K562 (cell line): ENCODE data around the gene SYNGR4. TPM values are rescaled to one million over a fixed set of nuclear protein-coding genes. Genes with fewer than 3 reads are reported as not detected.
A peak's percentile ranks its signal among the peaks of the same experiment; 100 is the strongest.

ENCODE experiments used
- CHAMP1 ChIP-seq: fragments of 450-650 bp; IDR thresholded peaks from 2 replicates; pipeline ENCODE4 v1.6.1; 2016; ENCODE audit warnings: mild to moderate bottlenecking
- CHD7 ChIP-seq: fragments of 200-600 bp; sonication (generic); IDR thresholded peaks from one replicate; pipeline ENCODE4 v1.6.1; 2012; ENCODE audit warnings: mild to moderate bottlenecking, low read depth, low read length, inconsistent platforms
- CTBP1 ChIP-seq: fragments of 450-650 bp; IDR thresholded peaks from 2 replicates; pipeline ENCODE4 v1.6.1; 2016; ENCODE audit warnings: borderline replicate concordance
- EP400 ChIP-seq: fragments of 450-650 bp; IDR thresholded peaks from 2 replicates; pipeline ENCODE4 v1.6.1; 2017; ENCODE audit warnings: antibody characterized with exemption, mild to moderate bottlenecking, moderate library complexity
- FOXJ2 ChIP-seq: fragments of 200-800 bp; sonication (Bioruptor generic); IDR thresholded peaks from 2 replicates; pipeline ENCODE4 v1.6.1; 2016; ENCODE audit warnings: missing genetic modification characterization, missing compliant biosample characterization
- ILF3 ChIP-seq: fragments of 450-650 bp; IDR thresholded peaks from 2 replicates; pipeline ENCODE4 v1.6.1; 2018; ENCODE audit warnings: antibody characterized with exemption, mild to moderate bottlenecking, moderate library complexity, borderline replicate concordance
- NR4A1 ChIP-seq, 2 experiments: fragments of 250-450 bp in 1 of 2; fragments of 450-650 bp in 1 of 2; sonication (Bioruptor Pico) in 1 of 2; IDR thresholded peaks; 2 replicates each; pipeline versions ENCODE4 v1.4.0 to v1.6.1; 2016 to 2020; ENCODE audit warnings: mild to moderate bottlenecking in 2 of 2, missing compliant biosample characterization in 1 of 2, missing genetic modification characterization in 1 of 2, moderate library complexity in 1 of 2
- PURB ChIP-seq: sonication (generic); formaldehyde crosslinking; IDR thresholded peaks from 2 replicates; pipeline ENCODE4 v1.9.0; 2021; ENCODE audit warnings: low read depth, mild to moderate bottlenecking, missing genetic modification reagents
- RB1 ChIP-seq: fragments of 450-650 bp; IDR thresholded peaks from 2 replicates; pipeline ENCODE4 v1.6.1; 2017; ENCODE audit warnings: low read depth, mild to moderate bottlenecking
- RBM39 ChIP-seq: fragments of 200-400 bp; formaldehyde crosslinking; optimal IDR thresholded peaks from 2 replicates; pipeline ENCODE3; 2018; ENCODE audit warnings: low read depth, low read length
- YY1 ChIP-seq, 3 experiments: IDR thresholded peaks; 2 replicates each; pipeline ENCODE4 v1.6.1; 2011; ENCODE audit warnings: low read length in 2 of 3, mild to moderate bottlenecking in 2 of 3, moderate library complexity in 2 of 3, borderline replicate concordance in 1 of 3, control low read depth in 1 of 3, low read depth in 1 of 3; ENCODE audit not compliant: insufficient read depth in 3 of 3, insufficient replicate concordance in 2 of 3, control insufficient read depth in 1 of 3, insufficient read length in 1 of 3; ENCODE audit errors: extremely low read depth in 1 of 3
- ZNF311 ChIP-seq: fragments of 250-450 bp; sonication (Bioruptor Pico); IDR thresholded peaks from 2 replicates; pipeline ENCODE4 v1.4.0; 2020; ENCODE audit warnings: mild to moderate bottlenecking, moderate library complexity
- polyA plus RNA-seq, 8 experiments: library from polyadenylated mRNA; depleted of rRNA in 4 of 8; stranded (reverse) in 5 of 8; unstranded in 3 of 8; fragments of >200 nt; fragmentation: Nextera tagmentation in 2 of 8; fragmentation: Illumina TruSeq in 1 of 8; extraction: Ambion mirVana in 2 of 8; extraction: Trizol in 1 of 8; gene quantifications; 2 replicates each; pipeline versions ENCODE4 v1.2.1 to v1.2.3, GENCODE V29; 2011 to 2014; ENCODE audit warnings: inconsistent platforms in 1 of 8, missing spikeins in 1 of 8
- total RNA-seq, 7 experiments: library from RNA; depleted of rRNA in 6 of 7; stranded (reverse); fragments of >200 nt in 6 of 7; fragmentation: Illumina TruSeq in 2 of 7; extraction: Trizol in 2 of 7; gene quantifications; 2 replicates each; pipeline versions ENCODE4 v1.2.1 to v1.2.3, GENCODE V29; 2011 to 2021; ENCODE audit warnings: low replicate concordance in 1 of 7

Gene SYNGR4
- total and polyA plus RNA-seq, 9 of the 15 experiments (the other 6 are each of a cell fraction or from before 2014, with no cell fraction given): 0.07 to 0.14 TPM; not detected in 7

- no peak for TF ChIP-seq ILF3
- TF ChIP-seq RBM39: no peak
- TF ChIP-seq CHD7: no peak
- peak; percentile 62; the same call in 1 of the 2 replicates for TF ChIP-seq FOXJ2 (tag)
- 0 out of 2 replicates have a peak, but pooled peaks have one; percentile 48 for TF ChIP-seq EP400
- TF ChIP-seq CTBP1: peak; percentile 81; the same call in 1 of the 2 replicates
- peak in 2 of 3 experiments; percentile 20 to 23 for TF ChIP-seq YY1 (IDR thresholded peaks at IDR 0.05; ENCODE audit: borderline replicate concordance in 1 of 3, control insufficient read depth in 1 of 3, extremely low read depth in 1 of 3, insufficient read depth in 3 of 3, insufficient read length in 1 of 3, insufficient replicate concordance in 2 of 3, low read depth in 1 of 3, low read length in 2 of 3)
- no peak for TF ChIP-seq CHAMP1
- no peak for TF ChIP-seq PURB (CRISPR knock-in tag)
- TF ChIP-seq ZNF311 (CRISPR knock-in tag): no peak
- TF ChIP-seq RB1: peak; percentile 91; the same call in 1 of the 2 replicates
- TF ChIP-seq NR4A1 (CRISPR knock-in tag; IDR thresholded peaks at IDR 0.05): no peak
- 0 out of 2 replicates have a peak, but pooled peaks have one; percentile 34 for TF ChIP-seq NR4A1 (tag; IDR thresholded peaks at IDR 0.05)
These were observed 34.4 kb downstream of the SYNGR4 start (continued) for GRCh38 chr19:48398375-48399235.
